HS-5 (cell line): Measurements from ENCODE around the gene ANKRD10.
"Not testable (repeated sequence)": the region's sequence is repeated elsewhere in the genome, so short reads cannot be mapped to it uniquely, and the experiment has no call there.

Source experiments
- DNase-seq: peaks from one replicate; pipeline ENCODE4 v3.0.0-alpha.2; 2012; ENCODE audit warnings: low read depth

ANKRD10 gene

DNA sequence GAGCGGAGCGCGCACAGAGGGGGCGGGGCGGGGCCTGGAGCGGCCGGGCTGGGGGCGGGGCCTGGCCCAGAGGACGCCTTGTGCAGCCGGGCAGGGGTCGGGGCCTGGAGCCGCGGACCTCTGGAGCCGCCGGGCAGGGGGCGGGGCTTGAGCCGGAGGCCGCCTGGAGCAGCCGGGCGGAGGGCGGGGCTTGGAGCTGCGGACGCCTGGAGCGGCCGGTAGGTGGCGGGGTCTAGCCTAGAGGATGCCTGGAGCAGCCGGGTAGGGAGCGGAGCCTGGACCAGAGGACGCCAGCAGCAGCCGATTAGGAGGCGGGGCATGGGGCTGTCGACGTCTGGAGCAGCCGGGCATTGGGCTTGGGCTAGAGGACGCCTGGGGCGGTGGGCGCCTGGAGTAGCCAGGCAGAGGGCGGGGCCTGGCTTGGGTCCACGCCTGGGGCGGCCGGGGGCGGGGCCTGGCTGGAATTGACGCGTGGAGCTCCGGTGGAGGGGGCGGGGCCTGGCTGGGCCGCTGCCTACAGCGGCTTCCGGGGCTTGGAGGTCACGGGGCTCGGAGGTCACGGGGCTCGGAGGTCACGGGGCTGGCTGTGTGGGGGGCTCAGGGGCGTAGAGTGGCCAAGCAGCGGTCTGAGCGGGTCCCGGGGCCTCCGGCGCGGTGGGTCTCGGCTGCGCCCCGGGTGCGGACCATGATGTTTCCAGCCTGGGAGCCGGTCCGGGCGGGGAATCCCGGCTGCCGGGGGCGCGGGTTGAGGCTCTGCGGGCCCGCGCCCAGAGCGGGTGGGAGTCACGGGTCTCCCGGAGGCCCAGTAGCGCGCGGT lies at the start of gene ANKRD10:
ANKRD10 (minus strand) TSS at position 13 of the 817 bp plus-strand sequence. CDS start 135 bp downstream, outside the sequence.
- DNase-seq: peak; percentile 72

- DNase-seq: no peak
Observed at GRCh38 chr13:110964229-110965037, 49.6 kb upstream of the ANKRD10 start.

DNA sequence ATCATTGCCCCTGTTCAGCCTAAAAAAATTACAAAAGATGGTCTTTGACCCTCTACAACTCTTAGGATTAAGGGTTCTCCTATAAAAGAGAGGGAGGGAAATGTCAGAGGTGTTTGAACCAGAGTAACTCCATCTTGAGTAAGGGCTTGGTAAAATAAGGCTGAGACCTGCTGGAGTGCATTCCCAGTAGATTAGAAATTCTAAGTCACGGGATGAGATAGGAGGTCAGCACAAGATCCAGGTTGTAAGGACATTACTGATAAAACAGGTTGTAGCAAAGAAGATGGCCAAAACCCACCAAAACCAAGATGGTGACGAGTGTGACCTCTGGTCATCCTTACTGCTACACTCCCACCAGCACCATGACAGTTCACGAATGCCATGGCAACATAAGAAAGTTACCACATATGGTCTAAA lies 48.7 kb upstream of the ANKRD10 start:
- DNase-seq: no peak

DNA sequence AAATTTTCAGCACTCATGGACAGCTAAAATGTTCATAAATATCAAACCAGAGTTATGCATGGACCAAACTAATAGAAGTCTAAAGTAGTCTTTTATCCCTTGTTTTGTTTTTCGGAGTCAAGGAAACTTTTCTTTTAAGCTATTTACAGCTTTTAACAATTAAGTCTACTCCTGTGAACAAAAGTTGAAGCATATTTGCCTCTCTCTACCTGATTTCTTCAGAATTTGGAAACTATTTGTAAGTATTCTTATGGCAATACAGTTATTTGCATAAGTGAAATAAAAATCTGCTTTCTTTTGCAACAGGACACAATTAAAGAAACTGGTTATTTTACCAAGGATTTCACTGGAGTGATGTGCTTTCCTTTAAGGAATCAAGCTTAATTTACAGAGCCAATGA lies 47.1 kb upstream of the ANKRD10 start:
- no peak for DNase-seq

- DNase-seq: no peak
Observed at GRCh38 chr13:110960204-110960603, 45.3 kb upstream of the ANKRD10 start.

DNA sequence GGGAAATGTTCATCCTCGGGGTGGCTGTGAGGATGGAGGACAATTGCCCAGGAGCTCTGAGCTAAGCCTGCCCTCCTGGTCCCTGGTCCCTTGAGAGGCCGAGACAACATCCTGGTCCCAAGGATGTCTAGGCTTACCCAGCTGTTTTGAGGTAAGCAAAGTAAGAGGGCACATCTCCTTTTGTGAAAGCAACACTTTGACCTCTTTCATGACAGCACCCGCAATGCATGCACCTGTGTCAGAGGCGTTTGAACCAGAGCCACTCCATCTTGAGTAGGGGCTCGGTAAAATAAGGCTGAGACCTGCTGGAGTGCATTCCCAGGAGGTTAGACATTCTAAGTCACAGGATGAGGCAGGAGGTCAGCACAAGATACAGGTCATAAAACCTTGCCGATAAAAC lies 43.1 kb upstream of the ANKRD10 start:
- no peak for DNase-seq

- peak; percentile 44 for DNase-seq
Observed at GRCh38 chr13:110957181-110957884, 42.5 kb upstream of the ANKRD10 start.

GRCh38 chr13:110956216-110956615 lies 41.3 kb upstream of the ANKRD10 start:
- not testable (repeated sequence) for DNase-seq

DNA sequence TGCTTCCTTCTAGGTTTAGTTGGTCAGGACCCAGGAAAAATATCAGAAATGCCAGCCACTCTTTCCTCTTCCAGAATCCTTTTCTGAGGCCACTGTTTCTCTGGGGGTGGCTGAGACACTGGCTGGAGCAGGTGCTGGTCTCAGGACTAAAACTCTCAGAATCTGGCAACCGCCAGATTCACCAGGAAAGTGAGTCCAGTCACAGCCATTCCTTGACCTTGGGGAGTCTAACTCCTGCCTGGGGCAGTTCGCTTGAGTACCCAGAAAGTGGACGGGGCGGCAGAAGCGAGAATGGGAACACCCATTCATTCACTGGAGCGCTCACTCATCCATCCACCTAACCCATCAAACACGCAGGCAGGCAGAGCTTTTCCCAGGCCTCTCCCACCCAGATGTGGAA lies 40.7 kb upstream of the ANKRD10 start:
- not testable (repeated sequence) for DNase-seq

DNA sequence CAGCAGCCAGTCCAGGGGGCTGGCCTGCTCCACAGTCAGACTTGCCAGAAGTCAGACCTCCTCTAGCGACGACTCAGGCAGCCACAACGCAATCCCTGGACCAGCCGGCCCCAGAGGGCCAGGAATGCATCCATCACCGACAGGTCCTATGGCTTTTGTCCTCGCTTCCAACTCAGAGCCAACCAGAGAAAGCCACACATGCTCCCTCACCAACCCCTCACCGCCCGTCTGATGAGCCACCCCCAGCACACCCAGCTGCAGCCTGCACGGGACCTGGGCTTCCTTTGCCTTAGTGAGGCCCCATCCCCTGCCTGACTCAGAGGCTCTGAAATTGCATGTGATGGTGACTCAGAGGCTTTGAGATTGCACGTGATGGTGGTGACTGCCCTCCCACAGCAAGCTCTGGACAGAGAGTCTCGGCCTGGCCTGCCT lies 40.2 kb upstream of the ANKRD10 start:
- DNase-seq: peak; percentile 76

- DNase-seq: not testable (repeated sequence)
Observed at GRCh38 chr13:110954533-110954920, 39.7 kb upstream of the ANKRD10 start.

- no peak for DNase-seq
Observed at GRCh38 chr13:110953833-110954532, 39.1 kb upstream of the ANKRD10 start.

DNA sequence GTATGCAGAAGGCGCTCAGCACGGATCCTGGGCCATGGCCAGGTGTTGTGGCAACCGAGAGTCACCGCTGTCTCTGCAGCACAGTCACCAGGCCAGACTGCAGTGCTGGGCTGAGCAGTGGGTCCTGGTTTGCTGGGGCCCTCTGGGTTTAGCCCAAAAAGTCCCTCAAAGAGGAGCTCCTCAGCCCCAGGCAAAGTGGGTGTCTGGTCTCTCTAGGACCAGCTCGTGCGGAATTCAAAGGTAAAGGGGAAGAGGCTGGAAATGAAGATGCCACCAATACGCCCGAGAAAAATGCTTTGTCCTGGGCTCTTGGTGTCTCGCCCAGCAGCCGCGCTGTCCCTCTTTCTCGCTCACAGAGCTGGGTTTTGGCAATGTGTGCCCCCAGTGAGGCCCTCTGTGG lies 38.5 kb upstream of the ANKRD10 start:
- DNase-seq: no peak

DNA sequence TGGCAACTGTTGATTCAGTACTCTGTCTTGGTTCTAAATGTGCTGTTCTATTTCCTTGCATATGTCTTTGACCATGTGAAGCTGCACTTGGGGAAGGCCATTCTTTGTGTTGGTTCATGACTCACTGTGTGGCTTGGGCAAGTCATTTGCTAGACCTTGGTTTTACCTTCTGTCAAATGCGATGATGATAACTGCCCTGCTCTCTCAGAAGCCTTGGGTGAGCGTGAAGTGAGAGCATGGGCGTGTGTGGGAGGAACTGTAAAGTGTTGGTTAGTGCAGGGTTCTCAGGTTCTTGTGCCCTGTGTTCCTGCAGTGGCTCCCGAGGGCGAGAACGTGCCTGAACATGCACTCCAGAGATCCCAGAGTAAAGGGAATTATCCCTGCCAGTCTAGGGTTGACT lies 37.3 kb upstream of the ANKRD10 start:
- not testable (repeated sequence) for DNase-seq

DNA sequence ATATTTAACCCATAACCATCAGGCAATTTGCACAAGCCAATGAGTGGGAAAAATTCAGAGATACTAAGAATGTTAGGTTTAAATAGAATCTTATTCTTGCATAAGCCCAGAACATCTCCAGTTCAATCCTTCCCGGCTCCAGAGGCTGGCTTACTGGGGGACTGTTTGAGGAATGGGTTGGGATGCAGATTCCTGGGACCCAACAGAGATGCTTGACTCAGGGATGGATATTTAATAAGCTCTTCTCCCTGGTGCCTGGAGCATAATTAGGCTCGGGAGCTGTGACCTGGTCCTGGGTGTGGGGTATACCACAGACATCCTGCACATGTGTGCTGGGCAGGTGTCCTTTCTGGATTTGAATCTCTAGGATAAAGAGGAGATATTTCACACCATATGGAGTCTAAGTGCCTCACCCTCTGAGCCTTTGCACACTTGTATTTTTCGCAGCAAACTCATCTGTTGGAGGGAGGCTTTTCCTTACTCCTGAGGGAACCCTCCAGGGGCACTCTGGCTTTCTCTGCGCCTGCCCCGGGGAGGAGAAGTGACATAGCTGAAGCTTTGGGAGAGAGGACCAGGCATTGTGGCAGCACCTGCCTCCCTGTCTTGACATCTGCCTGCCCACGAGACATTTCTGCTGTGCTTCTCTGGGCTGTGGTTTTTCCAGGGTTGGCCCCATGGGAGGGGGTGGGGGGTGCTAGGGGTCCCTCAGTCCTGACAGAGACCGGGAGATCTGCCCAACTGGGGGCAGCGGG lies 36.1 kb upstream of the ANKRD10 start:
- DNase-seq: no peak

GRCh38 chr13:110950356-110950755 lies 35.5 kb upstream of the ANKRD10 start:
- DNase-seq: no peak

DNA sequence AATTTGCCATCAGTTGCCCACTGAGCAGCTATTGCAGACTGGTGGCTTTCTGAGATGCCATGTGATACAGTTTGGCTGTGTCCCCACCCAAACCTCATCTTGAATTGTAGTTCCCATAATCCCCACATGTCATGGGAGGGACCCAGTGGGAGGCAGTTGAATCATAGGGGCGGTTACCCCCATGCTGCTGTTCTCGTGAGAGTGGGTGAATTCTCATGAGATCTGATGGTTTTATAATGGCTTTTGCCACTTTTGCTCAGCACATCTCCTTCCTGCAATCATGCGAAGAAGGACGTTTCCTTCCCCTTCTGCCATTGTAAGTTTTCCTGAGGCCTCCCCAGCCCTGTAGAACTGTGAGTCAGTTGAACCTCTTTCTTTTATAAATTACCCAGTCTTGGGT lies 34.8 kb upstream of the ANKRD10 start:
- no peak for DNase-seq

- DNase-seq: no peak
Observed at GRCh38 chr13:110949116-110949515, 34.2 kb upstream of the ANKRD10 start.

DNA sequence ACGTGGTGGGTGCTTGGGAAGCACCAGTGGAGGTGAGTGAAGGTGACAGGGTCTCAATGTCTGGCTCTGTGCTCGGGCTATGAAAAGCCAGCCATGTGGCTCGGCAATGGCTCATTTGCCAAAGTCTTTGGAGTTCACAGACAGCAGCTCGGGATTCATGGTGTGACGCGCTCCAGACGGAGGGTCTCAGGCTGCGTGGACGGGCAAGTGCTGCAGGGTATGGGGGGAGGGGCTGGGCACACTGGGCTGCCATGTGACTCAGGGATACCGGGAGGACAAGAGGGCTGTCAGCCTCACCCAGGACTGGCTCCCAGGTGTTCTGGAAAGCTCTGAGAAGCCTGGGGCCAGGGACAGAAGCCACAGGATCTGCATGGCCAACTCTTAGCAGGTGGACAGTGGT lies 32.5 kb upstream of the ANKRD10 start:
- not testable (repeated sequence) for DNase-seq

GRCh38 chr13:110945928-110946570 lies 31.2 kb upstream of the ANKRD10 start:
- no peak for DNase-seq
